AG09309 (cell line): ENCODE data around the gene STX8.
"Not testable (repeated sequence)": the region's sequence is repeated elsewhere in the genome, so short reads cannot be mapped to it uniquely, and the experiment has no call there.

Source experiments
- DNase-seq: peaks from one replicate; pipeline ENCODE4 v3.0.0-alpha.2; 2010; ENCODE audit warnings: low read depth
- H3K4me3 ChIP-seq: 2 replicates; pipeline ENCODE4 v1.5.1; 2011; ENCODE audit warnings: mild to moderate bottlenecking, low read depth, low read length, moderate library complexity; ENCODE audit not compliant: control insufficient read depth
- CTCF ChIP-seq: IDR thresholded peaks from 2 replicates; pipeline ENCODE4 v1.5.1; 2011; ENCODE audit warnings: mild to moderate bottlenecking, low read depth, low read length, inconsistent platforms; ENCODE audit not compliant: insufficient read depth, control insufficient read depth; ENCODE audit errors: missing control alignments

The STX8 gene

GRCh38 chr17:9568957-9569588 lies 6.5 kb downstream of the STX8 start:
- H3K4me3 ChIP-seq, result no peak overlapping the region

GRCh38 chr17:9568004-9568403 lies 7.6 kb downstream of the STX8 start:
- no peak for DNase-seq
- TF ChIP-seq CTCF, result no peak

More at GRCh38 chr17:9568957-9569588, 6.5 kb downstream of the STX8 start:
- DNase-seq, result no peak
- no peak for TF ChIP-seq CTCF

GRCh38 chr17:9566739-9567138 lies 8.9 kb downstream of the STX8 start:
- H3K4me3 ChIP-seq, DNase-seq: not testable (repeated sequence)

More at GRCh38 chr17:9568004-9568403, 7.6 kb downstream of the STX8 start:
- H3K4me3 ChIP-seq, result no peak overlapping the region

- H3K4me3 ChIP-seq, result no peak overlapping the region
- no peak for DNase-seq
- no peak for TF ChIP-seq CTCF
Measured at GRCh38 chr17:9566067-9566466, 9.6 kb downstream of the STX8 start.

- DNase-seq, result no peak
- TF ChIP-seq CTCF, result no peak
- no peak overlapping the region for H3K4me3 ChIP-seq
Measured at GRCh38 chr17:9564104-9564503, 11.5 kb downstream of the STX8 start.

GRCh38 chr17:9557857-9558256 lies 17.8 kb downstream of the STX8 start:
- peak; percentile 29 for DNase-seq
- no peak overlapping the region for H3K4me3 ChIP-seq
- no peak for TF ChIP-seq CTCF

GRCh38 chr17:9557161-9557755 lies 18.4 kb downstream of the STX8 start:
- no peak for TF ChIP-seq CTCF
- DNase-seq, result no peak
- H3K4me3 ChIP-seq, result no peak overlapping the region
